Suprapubic skin (tissue), 4 donors: Measurements from ENCODE around the gene ITPK1. TPM values are rescaled to one million over a fixed set of nuclear protein-coding genes. Genes with fewer than 3 reads are reported as not detected.

ENCODE experiments used
- DNase-seq, 2 donors: peaks; one replicate each; pipeline ENCODE4 v3.0.0-alpha.2; 2019; ENCODE audit warnings: low spot score in 2 of 2
- H3K27ac ChIP-seq: fragments of 200-600 bp; sonication (generic); one replicate; pipeline ENCODE4 v1.5.1; 2019
- H3K27me3 ChIP-seq: fragments of 200-600 bp; sonication (generic); one replicate; pipeline ENCODE4 v1.5.1; 2019
- H3K36me3 ChIP-seq: fragments of 200-600 bp; sonication (generic); one replicate; pipeline ENCODE4 v1.5.1; 2019
- H3K4me1 ChIP-seq: fragments of 200-600 bp; sonication (generic); one replicate; pipeline ENCODE4 v1.5.1; 2019
- H3K4me3 ChIP-seq: fragments of 200-600 bp; sonication (generic); one replicate; pipeline ENCODE4 v1.5.1; 2019; ENCODE audit warnings: mild to moderate bottlenecking
- H3K9me3 ChIP-seq: fragments of 200-600 bp; sonication (generic); one replicate; pipeline ENCODE4 v1.5.1; 2019
- EP300 ChIP-seq: sonication (generic); formaldehyde crosslinking; IDR thresholded peaks from one replicate; pipeline ENCODE4 v1.6.1; 2017; ENCODE audit warnings: antibody characterized with exemption
- POLR2A ChIP-seq, 2 donors: fragments of 450-650 bp; IDR thresholded peaks; one replicate each; pipeline ENCODE4 v1.6.1; 2017; ENCODE audit warnings: antibody characterized with exemption in 2 of 2, mild to moderate bottlenecking in 2 of 2, moderate library complexity in 2 of 2
- POLR2AphosphoS5 ChIP-seq, 3 donors: sonication (generic); formaldehyde crosslinking; IDR thresholded peaks; one replicate each; pipeline ENCODE4 v1.6.1; 2017; ENCODE audit warnings: antibody characterized with exemption in 3 of 3
- WGBS: methylation state at CpG from one replicate; pipeline ENCODE4 v1.1.5; 2018; 5-methylcytosine and 5-hydroxymethylcytosine counted together
- total RNA-seq, 4 donors: library from RNA; depleted of rRNA; stranded (reverse); fragments of >200 nt; gene quantifications; one replicate each; pipeline ENCODE4 v1.1.0, GENCODE V29; 2016
- TF ChIP-seq, protein P1 (sequence below), 2 donors: fragments of 200-600 bp in 1 of 2; fragments of 450-650 bp in 1 of 2; sonication (generic) in 1 of 2; IDR thresholded peaks; one replicate each; pipeline ENCODE4 v1.5.1; 2016 to 2019; ENCODE audit warnings: antibody characterized with exemption in 2 of 2, mild to moderate bottlenecking in 1 of 2, moderate library complexity in 1 of 2

Gene ITPK1
- total RNA-seq, 4 donors from 2014 or later, result 29.9 to 33.6 (median 32.2) TPM

DNA sequence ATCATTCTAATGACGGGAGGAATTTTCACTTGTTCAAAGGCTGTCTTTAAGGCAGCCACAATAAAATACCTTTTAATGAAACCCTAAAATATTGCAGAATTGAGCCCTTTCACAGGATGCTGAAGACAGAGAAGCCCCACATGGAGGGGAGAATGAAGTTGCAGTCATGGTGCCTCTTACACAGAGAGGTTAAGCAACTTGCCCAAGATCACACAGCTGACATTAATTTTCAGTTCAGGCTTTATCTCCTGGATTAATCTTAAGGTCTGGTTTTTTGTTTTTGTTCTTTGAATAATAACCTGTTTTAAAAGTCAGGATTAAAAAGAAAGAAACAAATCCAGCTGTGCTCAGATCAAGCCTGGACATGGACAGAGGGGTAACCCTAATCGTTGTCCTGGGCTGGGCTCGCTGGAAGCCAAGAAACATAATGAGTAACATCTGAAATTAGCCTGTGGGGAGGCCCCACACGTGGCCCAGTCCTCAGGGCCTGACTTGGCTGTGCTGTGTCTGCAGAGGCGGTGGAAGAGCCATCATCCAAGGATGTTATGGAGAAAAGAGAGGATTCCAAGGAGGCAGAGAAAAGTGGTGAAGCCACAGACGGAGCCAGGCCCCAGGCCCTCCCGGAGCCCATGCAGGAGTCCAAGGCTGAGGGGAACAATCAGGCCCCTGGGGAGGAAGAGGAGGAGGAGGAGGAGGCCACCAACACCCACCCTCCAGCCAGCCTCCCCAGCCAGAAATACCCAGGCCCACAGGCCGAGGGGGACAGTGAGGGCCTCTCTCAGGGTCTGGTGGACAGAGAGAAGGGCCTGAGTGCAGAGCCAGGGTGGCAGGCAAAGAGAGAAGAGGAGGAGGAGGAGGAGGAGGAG lies 184.8 kb downstream of the ITPK1 start:
- no peak for DNase-seq
- no peak overlapping the region for H3K4me3 ChIP-seq
- H3K27me3 ChIP-seq, result no peaks in the 10 kb centered on the region
- TF ChIP-seq POLR2A (IDR thresholded peaks at IDR 0.05) (no peak), POLR2AphosphoS5 (IDR thresholded peaks at IDR 0.05) (no peak), EP300 (no peak)
- TF ChIP-seq, protein P1, sequence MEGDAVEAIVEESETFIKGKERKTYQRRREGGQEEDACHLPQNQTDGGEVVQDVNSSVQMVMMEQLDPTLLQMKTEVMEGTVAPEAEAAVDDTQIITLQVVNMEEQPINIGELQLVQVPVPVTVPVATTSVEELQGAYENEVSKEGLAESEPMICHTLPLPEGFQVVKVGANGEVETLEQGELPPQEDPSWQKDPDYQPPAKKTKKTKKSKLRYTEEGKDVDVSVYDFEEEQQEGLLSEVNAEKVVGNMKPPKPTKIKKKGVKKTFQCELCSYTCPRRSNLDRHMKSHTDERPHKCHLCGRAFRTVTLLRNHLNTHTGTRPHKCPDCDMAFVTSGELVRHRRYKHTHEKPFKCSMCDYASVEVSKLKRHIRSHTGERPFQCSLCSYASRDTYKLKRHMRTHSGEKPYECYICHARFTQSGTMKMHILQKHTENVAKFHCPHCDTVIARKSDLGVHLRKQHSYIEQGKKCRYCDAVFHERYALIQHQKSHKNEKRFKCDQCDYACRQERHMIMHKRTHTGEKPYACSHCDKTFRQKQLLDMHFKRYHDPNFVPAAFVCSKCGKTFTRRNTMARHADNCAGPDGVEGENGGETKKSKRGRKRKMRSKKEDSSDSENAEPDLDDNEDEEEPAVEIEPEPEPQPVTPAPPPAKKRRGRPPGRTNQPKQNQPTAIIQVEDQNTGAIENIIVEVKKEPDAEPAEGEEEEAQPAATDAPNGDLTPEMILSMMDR (IDR thresholded peaks at IDR 0.05), result no peak
- peaks cover 19% of the 10 kb centered on the region for H3K4me1 ChIP-seq
- H3K9me3 ChIP-seq, result no peaks in the 10 kb centered on the region
- no peaks in the 10 kb centered on the region for H3K36me3 ChIP-seq
- 37% methylated on average over 8 of the region's 8 CpGs for WGBS
- H3K27ac ChIP-seq, result no peak overlapping the region

- TF ChIP-seq POLR2A (IDR thresholded peaks at IDR 0.05), result no peak
- TF ChIP-seq POLR2AphosphoS5 (IDR thresholded peaks at IDR 0.05), result no peak
- TF ChIP-seq EP300, result no peak
- TF ChIP-seq, protein P1 (IDR thresholded peaks at IDR 0.05), result no peak
- 84% methylated on average over 19 of the region's 20 CpGs for WGBS
- Histone ChIP-seq H3K36me3 (no peaks in the 10 kb centered on the region), H3K4me3 (no peak overlapping the region), H3K9me3 (no peaks in the 10 kb centered on the region), H3K27ac (no peak overlapping the region), H3K4me1 (peaks cover 20% of the 10 kb centered on the region), H3K27me3 (peaks cover 6% of the 10 kb centered on the region)
- no peak for DNase-seq
Observed at GRCh38 chr14:92929689-92930608, 185.8 kb downstream of the ITPK1 start.

DNA sequence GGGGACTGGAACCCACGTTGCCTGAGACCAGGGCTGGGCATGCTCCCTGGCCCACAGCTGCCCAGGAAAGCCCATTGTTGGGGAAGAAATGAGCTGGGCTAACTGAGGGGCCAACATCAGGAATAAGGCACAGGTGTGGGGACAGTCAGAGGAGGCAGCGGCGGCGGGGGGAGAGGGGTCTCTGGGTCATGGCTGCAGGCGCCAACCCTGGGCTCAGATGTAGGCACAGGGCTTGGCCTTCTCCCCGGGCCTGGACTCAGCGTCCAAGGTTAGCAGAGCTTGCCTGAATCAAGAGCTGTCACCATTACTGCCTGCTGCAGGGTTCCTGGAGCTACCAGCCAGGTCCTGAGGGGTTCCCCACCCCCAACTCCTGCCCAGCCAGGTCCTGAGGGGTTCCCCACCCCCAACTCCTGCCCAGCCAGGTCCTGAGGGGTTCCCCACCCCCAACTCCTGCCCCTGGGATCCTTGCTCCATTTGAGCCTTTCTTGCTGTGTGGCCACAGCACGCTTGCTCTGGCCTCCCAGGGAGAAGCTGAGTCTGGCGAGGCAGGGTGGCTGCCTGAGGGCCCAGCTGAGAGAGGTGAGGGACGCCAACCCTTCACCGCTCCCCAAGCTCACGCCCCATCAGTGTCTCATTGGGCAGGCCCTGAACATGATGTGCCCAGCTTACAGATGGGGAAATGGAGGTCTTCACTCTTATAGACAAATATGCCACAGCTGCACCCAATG lies 186.6 kb downstream of the ITPK1 start:
- Histone ChIP-seq H3K4me1 (peaks cover 20% of the 10 kb centered on the region), H3K27me3 (peaks cover 10% of the 10 kb centered on the region), H3K9me3 (no peaks in the 10 kb centered on the region), H3K36me3 (no peaks in the 10 kb centered on the region), H3K4me3 (no peak overlapping the region), H3K27ac (no peak overlapping the region)
- WGBS, result 78% methylated on average over 6 of the region's 12 CpGs
- TF ChIP-seq EP300 (no peak), POLR2AphosphoS5 (IDR thresholded peaks at IDR 0.05) (no peak), POLR2A (IDR thresholded peaks at IDR 0.05) (no peak)
- TF ChIP-seq, protein P1 (IDR thresholded peaks at IDR 0.05), result no peak
- no peak for DNase-seq

DNA sequence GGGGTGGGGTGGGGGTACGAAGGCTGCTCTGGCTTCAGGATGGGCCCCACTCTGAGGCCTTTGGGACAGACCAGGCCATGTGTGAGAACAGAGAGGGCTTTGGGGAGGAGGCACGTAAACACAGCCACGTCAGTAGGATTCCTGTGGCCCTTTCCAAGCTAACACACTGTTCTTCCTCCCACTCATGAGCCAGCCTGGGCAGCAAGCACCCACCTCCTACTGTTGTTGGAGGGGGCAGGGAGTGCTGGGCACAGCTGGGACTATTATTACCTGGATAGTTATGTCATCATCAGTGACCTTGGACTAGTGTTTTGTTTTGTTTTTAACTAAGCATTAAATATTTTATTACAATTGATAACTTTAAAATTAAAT lies 187.5 kb downstream of the ITPK1 start:
- Histone ChIP-seq H3K36me3 (no peaks in the 10 kb centered on the region), H3K4me3 (no peak overlapping the region), H3K27me3 (peaks cover 19% of the 10 kb centered on the region), H3K27ac (no peak overlapping the region), H3K4me1 (peaks cover 21% of the 10 kb centered on the region), H3K9me3 (no peaks in the 10 kb centered on the region)
- WGBS, result 80% methylated on average over 1 of the region's 3 CpGs
- TF ChIP-seq, protein P1 (IDR thresholded peaks at IDR 0.05), result no peak
- TF ChIP-seq EP300, result no peak
- TF ChIP-seq POLR2A (IDR thresholded peaks at IDR 0.05), result no peak
- TF ChIP-seq POLR2AphosphoS5 (IDR thresholded peaks at IDR 0.05), result no peak
- no peak for DNase-seq
